SK-N-SH treated with all-trans-retinoic acid at 6 μM for 48 hours (cell line): ENCODE data around the gene PLAU.

Experiments used
- ATAC-seq: fragments of 200-7000 bp; cut with Tn5 transposase; 3 replicates; pipeline ENCODE4 v1.9.1; 2020; ENCODE audit warnings: mild to moderate bottlenecking, moderate library complexity
- ARNTL ChIP-seq: fragments of 450-650 bp; formaldehyde crosslinking; IDR thresholded peaks from 2 replicates; pipeline ENCODE4 v1.5.0; 2020; ENCODE audit warnings: low read depth, mild to moderate bottlenecking, moderate library complexity, borderline replicate concordance
- BACH2 ChIP-seq: fragments of 250-450 bp; sonication (Bioruptor Pico); IDR thresholded peaks from 2 replicates; pipeline ENCODE4 v1.9.0; 2021; ENCODE audit warnings: mild to moderate bottlenecking, borderline replicate concordance
- CSRNP3 ChIP-seq: fragments of 250-450 bp; sonication (Bioruptor Pico); IDR thresholded peaks from 2 replicates; pipeline ENCODE4 v1.5.1; 2021; ENCODE audit warnings: mild to moderate bottlenecking, moderate library complexity
- ESRRG ChIP-seq: fragments of 250-450 bp; sonication (Bioruptor Pico); IDR thresholded peaks from 2 replicates; pipeline ENCODE4 v1.6.1; 2021; ENCODE audit warnings: mild to moderate bottlenecking
- GLIS3 ChIP-seq: fragments of 250-450 bp; sonication (Bioruptor Pico); IDR thresholded peaks from 2 replicates; pipeline ENCODE4 v1.5.0; 2020; ENCODE audit warnings: mild to moderate bottlenecking, moderate library complexity
- OSR1 ChIP-seq: fragments of 250-450 bp; sonication (Bioruptor Pico); IDR thresholded peaks from 2 replicates; pipeline ENCODE4 v1.8.0; 2022; ENCODE audit warnings: moderate library complexity, mild to moderate bottlenecking, inconsistent platforms
- POU6F1 ChIP-seq: fragments of 250-450 bp; sonication (Bioruptor Pico); IDR thresholded peaks from 2 replicates; pipeline ENCODE4 v1.8.0; 2021; ENCODE audit warnings: low read depth, mild to moderate bottlenecking, moderate library complexity, borderline replicate concordance
- PPARA ChIP-seq: fragments of 250-450 bp; sonication (Bioruptor Pico); IDR thresholded peaks from 2 replicates; pipeline ENCODE4 v1.5.0; 2020; ENCODE audit warnings: mild to moderate bottlenecking, borderline replicate concordance
- RARB ChIP-seq: fragments of 250-450 bp; sonication (Bioruptor Pico); IDR thresholded peaks from 2 replicates; pipeline ENCODE4 v1.8.0; 2021; ENCODE audit warnings: mild to moderate bottlenecking, moderate library complexity
- SNAI2 ChIP-seq: fragments of 250-450 bp; sonication (Bioruptor Pico); IDR thresholded peaks from 2 replicates; pipeline ENCODE4 v1.5.0; 2020; ENCODE audit warnings: mild to moderate bottlenecking, moderate library complexity
- TCF4 ChIP-seq: fragments of 250-450 bp; sonication (Bioruptor Pico); IDR thresholded peaks from 2 replicates; pipeline ENCODE4 v1.8.0; 2021; ENCODE audit warnings: mild to moderate bottlenecking, moderate library complexity, borderline replicate concordance
- TOX ChIP-seq: fragments of 250-450 bp; sonication (Bioruptor Pico); IDR thresholded peaks from 2 replicates; pipeline ENCODE4 v1.8.0; 2021; ENCODE audit warnings: mild to moderate bottlenecking, moderate library complexity, borderline replicate concordance
- ZC3H10 ChIP-seq: fragments of 250-450 bp; sonication (Bioruptor Pico); IDR thresholded peaks from 2 replicates; pipeline ENCODE4 v1.5.1; 2021; ENCODE audit warnings: mild to moderate bottlenecking, moderate library complexity
- ZFP3 ChIP-seq: fragments of 250-450 bp; sonication (Bioruptor Pico); IDR thresholded peaks from 2 replicates; pipeline ENCODE4 v1.5.0; 2020; ENCODE audit warnings: mild to moderate bottlenecking, moderate library complexity
- ZFP30 ChIP-seq: fragments of 450-650 bp; formaldehyde crosslinking; IDR thresholded peaks from 2 replicates; pipeline ENCODE4 v1.5.0; 2022; ENCODE audit warnings: mild to moderate bottlenecking, moderate library complexity
- ZNF565 ChIP-seq: fragments of 450-650 bp; formaldehyde crosslinking; conservative IDR thresholded peaks from 2 replicates; pipeline ENCODE4 v1.5.0; 2020; ENCODE audit warnings: low read depth, mild to moderate bottlenecking, moderate library complexity
- ZNF70 ChIP-seq: fragments of 450-650 bp; formaldehyde crosslinking; IDR thresholded peaks from 2 replicates; pipeline ENCODE4 v1.5.0; 2020; ENCODE audit warnings: mild to moderate bottlenecking, moderate library complexity
- ZNF8 ChIP-seq: fragments of 450-650 bp; formaldehyde crosslinking; IDR thresholded peaks from 2 replicates; pipeline ENCODE4 v1.5.0; 2020; ENCODE audit warnings: mild to moderate bottlenecking, moderate library complexity
- TF ChIP-seq, protein P1 (sequence below): fragments of 250-450 bp; sonication (Bioruptor Pico); IDR thresholded peaks from 2 replicates; pipeline ENCODE4 v1.5.1; 2020; ENCODE audit warnings: low read depth, mild to moderate bottlenecking, moderate library complexity
- TF ChIP-seq, protein P2 (sequence below): fragments of 250-450 bp; sonication (Bioruptor Pico); IDR thresholded peaks from 2 replicates; pipeline ENCODE4 v1.8.0; 2020; ENCODE audit warnings: mild to moderate bottlenecking, moderate library complexity, borderline replicate concordance
- TF ChIP-seq, protein P3 (sequence below): fragments of 250-450 bp; sonication (Bioruptor Pico); IDR thresholded peaks from 2 replicates; pipeline ENCODE4 v1.5.0; 2020; ENCODE audit warnings: mild to moderate bottlenecking, moderate library complexity

Gene PLAU

GRCh38 chr10:73909540-73910115, 1.3 kb upstream of the PLAU start:
- no peak for ATAC-seq
- no peak for TF ChIP-seq ZFP30 (CRISPR knock-in tag)
- no peak for TF ChIP-seq RARB (CRISPR knock-in tag)
- TF ChIP-seq, protein P1, sequence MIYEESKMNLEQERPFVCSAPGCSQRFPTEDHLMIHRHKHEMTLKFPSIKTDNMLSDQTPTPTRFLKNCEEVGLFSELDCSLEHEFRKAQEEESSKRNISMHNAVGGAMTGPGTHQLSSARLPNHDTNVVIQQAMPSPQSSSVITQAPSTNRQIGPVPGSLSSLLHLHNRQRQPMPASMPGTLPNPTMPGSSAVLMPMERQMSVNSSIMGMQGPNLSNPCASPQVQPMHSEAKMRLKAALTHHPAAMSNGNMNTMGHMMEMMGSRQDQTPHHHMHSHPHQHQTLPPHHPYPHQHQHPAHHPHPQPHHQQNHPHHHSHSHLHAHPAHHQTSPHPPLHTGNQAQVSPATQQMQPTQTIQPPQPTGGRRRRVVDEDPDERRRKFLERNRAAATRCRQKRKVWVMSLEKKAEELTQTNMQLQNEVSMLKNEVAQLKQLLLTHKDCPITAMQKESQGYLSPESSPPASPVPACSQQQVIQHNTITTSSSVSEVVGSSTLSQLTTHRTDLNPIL (CRISPR knock-in tag), result no peak
- no peak for TF ChIP-seq BACH2 (CRISPR knock-in tag)

DNA sequence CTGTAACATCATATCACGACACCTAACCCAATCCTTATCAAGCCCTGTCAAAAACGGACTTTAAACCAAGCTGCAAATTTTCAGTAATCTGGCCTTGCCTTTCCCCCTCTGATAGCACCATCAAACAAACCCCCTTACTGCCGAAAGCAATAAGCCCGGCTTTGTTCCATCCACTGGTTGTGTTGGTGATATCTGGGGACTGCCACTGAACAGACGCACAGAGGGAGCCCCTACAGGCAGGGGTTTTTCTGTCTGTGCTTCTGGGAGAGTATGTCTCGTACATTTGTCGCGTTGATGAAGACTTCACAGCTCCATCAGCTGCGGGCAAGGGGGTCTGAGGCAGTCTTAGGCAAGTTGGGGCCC, 550 bp upstream of the PLAU start:
- TF ChIP-seq ZNF70 (CRISPR knock-in tag) (no peak), BACH2 (CRISPR knock-in tag) (no peak), POU6F1 (CRISPR knock-in tag) (no peak), ARNTL (CRISPR knock-in tag) (no peak), ZC3H10 (CRISPR knock-in tag) (no peak), OSR1 (no peak), ZNF565 (CRISPR knock-in tag) (no peak), TOX (CRISPR knock-in tag) (no peak), SNAI2 (CRISPR knock-in tag) (no peak), PPARA (no peak), ZFP3 (CRISPR knock-in tag) (no peak), ZNF8 (CRISPR knock-in tag) (no peak), GLIS3 (CRISPR knock-in tag) (no peak), TCF4 (CRISPR knock-in tag) (no peak), CSRNP3 (no peak)
- TF ChIP-seq, protein P2, sequence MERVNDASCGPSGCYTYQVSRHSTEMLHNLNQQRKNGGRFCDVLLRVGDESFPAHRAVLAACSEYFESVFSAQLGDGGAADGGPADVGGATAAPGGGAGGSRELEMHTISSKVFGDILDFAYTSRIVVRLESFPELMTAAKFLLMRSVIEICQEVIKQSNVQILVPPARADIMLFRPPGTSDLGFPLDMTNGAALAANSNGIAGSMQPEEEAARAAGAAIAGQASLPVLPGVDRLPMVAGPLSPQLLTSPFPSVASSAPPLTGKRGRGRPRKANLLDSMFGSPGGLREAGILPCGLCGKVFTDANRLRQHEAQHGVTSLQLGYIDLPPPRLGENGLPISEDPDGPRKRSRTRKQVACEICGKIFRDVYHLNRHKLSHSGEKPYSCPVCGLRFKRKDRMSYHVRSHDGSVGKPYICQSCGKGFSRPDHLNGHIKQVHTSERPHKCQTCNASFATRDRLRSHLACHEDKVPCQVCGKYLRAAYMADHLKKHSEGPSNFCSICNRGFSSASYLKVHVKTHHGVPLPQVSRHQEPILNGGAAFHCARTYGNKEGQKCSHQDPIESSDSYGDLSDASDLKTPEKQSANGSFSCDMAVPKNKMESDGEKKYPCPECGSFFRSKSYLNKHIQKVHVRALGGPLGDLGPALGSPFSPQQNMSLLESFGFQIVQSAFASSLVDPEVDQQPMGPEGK (CRISPR knock-in tag), result no peak
- TF ChIP-seq, protein P3, sequence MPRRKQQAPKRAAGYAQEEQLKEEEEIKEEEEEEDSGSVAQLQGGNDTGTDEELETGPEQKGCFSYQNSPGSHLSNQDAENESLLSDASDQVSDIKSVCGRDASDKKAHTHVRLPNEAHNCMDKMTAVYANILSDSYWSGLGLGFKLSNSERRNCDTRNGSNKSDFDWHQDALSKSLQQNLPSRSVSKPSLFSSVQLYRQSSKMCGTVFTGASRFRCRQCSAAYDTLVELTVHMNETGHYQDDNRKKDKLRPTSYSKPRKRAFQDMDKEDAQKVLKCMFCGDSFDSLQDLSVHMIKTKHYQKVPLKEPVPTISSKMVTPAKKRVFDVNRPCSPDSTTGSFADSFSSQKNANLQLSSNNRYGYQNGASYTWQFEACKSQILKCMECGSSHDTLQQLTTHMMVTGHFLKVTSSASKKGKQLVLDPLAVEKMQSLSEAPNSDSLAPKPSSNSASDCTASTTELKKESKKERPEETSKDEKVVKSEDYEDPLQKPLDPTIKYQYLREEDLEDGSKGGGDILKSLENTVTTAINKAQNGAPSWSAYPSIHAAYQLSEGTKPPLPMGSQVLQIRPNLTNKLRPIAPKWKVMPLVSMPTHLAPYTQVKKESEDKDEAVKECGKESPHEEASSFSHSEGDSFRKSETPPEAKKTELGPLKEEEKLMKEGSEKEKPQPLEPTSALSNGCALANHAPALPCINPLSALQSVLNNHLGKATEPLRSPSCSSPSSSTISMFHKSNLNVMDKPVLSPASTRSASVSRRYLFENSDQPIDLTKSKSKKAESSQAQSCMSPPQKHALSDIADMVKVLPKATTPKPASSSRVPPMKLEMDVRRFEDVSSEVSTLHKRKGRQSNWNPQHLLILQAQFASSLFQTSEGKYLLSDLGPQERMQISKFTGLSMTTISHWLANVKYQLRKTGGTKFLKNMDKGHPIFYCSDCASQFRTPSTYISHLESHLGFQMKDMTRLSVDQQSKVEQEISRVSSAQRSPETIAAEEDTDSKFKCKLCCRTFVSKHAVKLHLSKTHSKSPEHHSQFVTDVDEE (CRISPR knock-in tag), result no peak
- TF ChIP-seq, protein P1 (CRISPR knock-in tag), result no peak
- ATAC-seq, result no peak

DNA sequence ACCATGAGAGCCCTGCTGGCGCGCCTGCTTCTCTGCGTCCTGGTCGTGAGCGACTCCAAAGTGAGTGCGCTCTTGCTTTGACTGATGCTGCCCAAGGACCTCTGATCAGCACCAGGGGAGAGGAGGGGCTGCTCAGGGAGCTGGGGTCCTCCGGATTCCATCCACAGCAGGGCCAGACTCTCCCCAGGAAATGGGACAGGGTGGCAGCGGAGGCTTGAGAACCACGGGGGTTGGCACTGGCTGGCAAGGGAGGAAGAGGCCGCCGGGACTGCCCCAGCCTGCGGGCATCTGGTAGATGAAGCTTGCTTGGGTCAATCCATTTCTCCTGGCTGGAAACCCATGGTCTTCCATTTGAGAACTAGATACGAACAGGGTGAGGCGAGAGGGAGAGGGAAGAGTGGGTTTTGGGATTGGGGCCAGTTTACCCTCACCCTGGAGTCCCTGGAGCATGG, 647 bp downstream of the PLAU start:
- ATAC-seq, result no peak; the same call in 2 of the 3 replicates
- TF ChIP-seq POU6F1 (CRISPR knock-in tag), result no peak
- no peak for TF ChIP-seq ARNTL (CRISPR knock-in tag)
- TF ChIP-seq, protein P1 (CRISPR knock-in tag), result no peak
- TF ChIP-seq ESRRG (CRISPR knock-in tag), result no peak
- TF ChIP-seq, protein P3 (CRISPR knock-in tag), result no peak
- no peak for TF ChIP-seq TOX (CRISPR knock-in tag)
